ENCODE data around the gene GUK1.

DNA sequence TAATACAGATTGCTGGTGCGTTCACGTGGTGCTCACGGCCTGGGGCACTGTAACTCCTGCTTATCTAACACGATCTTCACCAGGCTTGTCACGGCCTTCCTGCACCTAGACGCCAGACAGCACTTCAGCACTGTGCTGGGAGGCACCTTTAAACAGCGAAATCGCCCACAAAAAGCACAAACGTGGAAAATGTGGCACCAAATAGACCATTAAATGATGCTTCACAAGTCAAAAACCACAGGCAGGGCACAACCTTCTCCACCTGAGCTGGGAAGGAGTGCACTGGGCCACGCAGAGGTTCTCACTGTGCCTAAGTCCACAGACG, 45.5 kb downstream of the GUK1 start:
- no peak for TF ChIP-seq EZH2 (IDR thresholded peaks at IDR 0.05)
- TF ChIP-seq, protein P1, sequence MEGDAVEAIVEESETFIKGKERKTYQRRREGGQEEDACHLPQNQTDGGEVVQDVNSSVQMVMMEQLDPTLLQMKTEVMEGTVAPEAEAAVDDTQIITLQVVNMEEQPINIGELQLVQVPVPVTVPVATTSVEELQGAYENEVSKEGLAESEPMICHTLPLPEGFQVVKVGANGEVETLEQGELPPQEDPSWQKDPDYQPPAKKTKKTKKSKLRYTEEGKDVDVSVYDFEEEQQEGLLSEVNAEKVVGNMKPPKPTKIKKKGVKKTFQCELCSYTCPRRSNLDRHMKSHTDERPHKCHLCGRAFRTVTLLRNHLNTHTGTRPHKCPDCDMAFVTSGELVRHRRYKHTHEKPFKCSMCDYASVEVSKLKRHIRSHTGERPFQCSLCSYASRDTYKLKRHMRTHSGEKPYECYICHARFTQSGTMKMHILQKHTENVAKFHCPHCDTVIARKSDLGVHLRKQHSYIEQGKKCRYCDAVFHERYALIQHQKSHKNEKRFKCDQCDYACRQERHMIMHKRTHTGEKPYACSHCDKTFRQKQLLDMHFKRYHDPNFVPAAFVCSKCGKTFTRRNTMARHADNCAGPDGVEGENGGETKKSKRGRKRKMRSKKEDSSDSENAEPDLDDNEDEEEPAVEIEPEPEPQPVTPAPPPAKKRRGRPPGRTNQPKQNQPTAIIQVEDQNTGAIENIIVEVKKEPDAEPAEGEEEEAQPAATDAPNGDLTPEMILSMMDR (IDR thresholded peaks at IDR 0.05): no peak
